GM23338 (cell line): ENCODE measurements around the gene KRAS. TPM values are rescaled to one million over a fixed set of nuclear protein-coding genes. Genes with fewer than 3 reads are reported as not detected.

Experiments used
- ATAC-seq: fragments of 200-7000 bp; cut with Tn5 transposase; 3 replicates; pipeline ENCODE4 v1.9.1; 2020
- DNase-seq: peaks from one replicate; pipeline ENCODE4 v3.0.0-alpha.2; 2015; ENCODE audit warnings: low spot score
- H2AFZ ChIP-seq: fragments of 200-600 bp; sonication (generic); 2 replicates; pipeline ENCODE4 v1.8.0; 2016; ENCODE audit warnings: antibody characterized with exemption, mild to moderate bottlenecking, moderate library complexity
- H3F3A ChIP-seq: fragments of 200-600 bp; sonication (generic); replicated peaks from 2 replicates; pipeline ENCODE4 v1.8.0; 2017; ENCODE audit warnings: antibody characterized with exemption, mixed run types, low read depth
- H3K27ac ChIP-seq: fragments of 200-600 bp; sonication (generic); 2 replicates; pipeline ENCODE4 v1.6.1; 2016; ENCODE audit warnings: low read depth
- H3K27me3 ChIP-seq: fragments of 200-600 bp; sonication (generic); 2 replicates; pipeline ENCODE4 v1.8.0; 2016; ENCODE audit warnings: mild to moderate bottlenecking, mixed run types, moderate library complexity; ENCODE audit not compliant: insufficient read depth
- H3K36me3 ChIP-seq: fragments of 200-600 bp; sonication (generic); 2 replicates; pipeline ENCODE4 v1.8.0; 2016; ENCODE audit warnings: mild to moderate bottlenecking; ENCODE audit not compliant: insufficient read depth
- H3K4me1 ChIP-seq: fragments of 200-600 bp; sonication (generic); 2 replicates; pipeline ENCODE4 v1.8.0; 2016; ENCODE audit warnings: mild to moderate bottlenecking, moderate library complexity; ENCODE audit not compliant: insufficient read depth
- H3K4me2 ChIP-seq: fragments of 200-600 bp; sonication (generic); 2 replicates; pipeline ENCODE4 v1.7.1; 2017; ENCODE audit warnings: mixed run types
- H3K4me3 ChIP-seq: fragments of 200-600 bp; sonication (generic); 2 replicates; pipeline ENCODE4 v1.6.1; 2016; ENCODE audit warnings: mixed run types
- H3K79me2 ChIP-seq: fragments of 200-600 bp; sonication (generic); replicated peaks from 2 replicates; pipeline ENCODE4 v1.8.0; 2017; ENCODE audit warnings: mild to moderate bottlenecking; ENCODE audit not compliant: insufficient read depth
- H3K9me2 ChIP-seq: fragments of 200-600 bp; sonication (generic); 2 replicates; pipeline ENCODE4 v1.8.0; 2017; ENCODE audit not compliant: insufficient read depth
- H4K20me1 ChIP-seq: fragments of 200-600 bp; sonication (generic); replicated peaks from 2 replicates; pipeline ENCODE4 v1.8.0; 2017; ENCODE audit warnings: mild to moderate bottlenecking; ENCODE audit not compliant: insufficient read depth
- H3K27ac Mint-ChIP-seq: 2 replicates; pipeline ENCODE4 v1.8.0; 2020; ENCODE audit warnings: inconsistent platforms, mild to moderate bottlenecking, moderate library complexity, mixed read lengths
- H3K27me3 Mint-ChIP-seq: 3 replicates; pipeline ENCODE4 v1.8.0; 2022; ENCODE audit warnings: low read depth, mild to moderate bottlenecking, moderate library complexity, mixed read lengths, inconsistent platforms; ENCODE audit not compliant: insufficient read depth, poor library complexity
- H3K36me3 Mint-ChIP-seq: 3 replicates; pipeline ENCODE4 v1.8.0; 2021; ENCODE audit warnings: low read depth, mild to moderate bottlenecking, inconsistent platforms, moderate library complexity, mixed read lengths
- H3K4me1 Mint-ChIP-seq: 3 replicates; pipeline ENCODE4 v1.8.0; 2020; ENCODE audit warnings: mild to moderate bottlenecking, inconsistent platforms, mixed read lengths
- H3K4me3 Mint-ChIP-seq: 3 replicates; pipeline ENCODE4 v1.8.0; 2021; ENCODE audit warnings: moderate library complexity, mild to moderate bottlenecking, inconsistent platforms, mixed read lengths
- H3K9me3 Mint-ChIP-seq: 3 replicates; pipeline ENCODE4 v1.8.0; 2020; ENCODE audit warnings: moderate library complexity, mild to moderate bottlenecking, inconsistent platforms, mixed read lengths
- CREB1 ChIP-seq: fragments of 250-450 bp; sonication (Bioruptor Pico); IDR thresholded peaks from 2 replicates; pipeline ENCODE4 v1.5.0; 2020; ENCODE audit warnings: low read depth, mild to moderate bottlenecking, moderate library complexity
- EZH2 ChIP-seq: fragments of 200-600 bp; sonication (generic); IDR thresholded peaks from one replicate; pipeline ENCODE4 v1.8.0; 2017; ENCODE audit warnings: antibody characterized with exemption, mild to moderate bottlenecking, low read depth; ENCODE audit not compliant: unreplicated experiment
- JUNB ChIP-seq: IDR thresholded peaks from one replicate; pipeline ENCODE4 v1.6.1; 2016; ENCODE audit warnings: antibody characterized with exemption; ENCODE audit not compliant: unreplicated experiment
- NANOG ChIP-seq: IDR thresholded peaks from 2 replicates; pipeline ENCODE4 v1.6.1; 2016; ENCODE audit warnings: antibody characterized with exemption, borderline replicate concordance
- POLR2AphosphoS5 ChIP-seq: IDR thresholded peaks from 2 replicates; pipeline ENCODE4 v1.6.1; 2016; ENCODE audit warnings: antibody characterized with exemption, low read depth
- STAT1 ChIP-seq: IDR thresholded peaks from one replicate; pipeline ENCODE4 v1.6.1; 2016; ENCODE audit warnings: antibody characterized with exemption; ENCODE audit not compliant: unreplicated experiment
- ZNF114 ChIP-seq: fragments of 250-450 bp; sonication (Bioruptor Pico); IDR thresholded peaks from 2 replicates; pipeline ENCODE4 v1.5.0; 2020; ENCODE audit warnings: mild to moderate bottlenecking, moderate library complexity
- polyA plus RNA-seq: library from polyadenylated mRNA; unstranded; fragments of >200 nt; fragmentation: Nextera tagmentation; extraction: Ambion mirVana; gene quantifications from 2 replicates; pipeline ENCODE4 v1.2.1, GENCODE V29; 2016
- total RNA-seq: library from RNA; depleted of rRNA; stranded (reverse); fragments of >200 nt; shearing (Covaris generic); gene quantifications from 2 replicates; pipeline ENCODE4 v1.2.3, GENCODE V29; 2014
- TF ChIP-seq, protein P1 (sequence below), 2 experiments: fragments of 200-600 bp in 1 of 2; sonication (generic) in 1 of 2; conservative IDR thresholded peaks; 2 replicates each; pipeline versions ENCODE4 v1.5.1 to v1.6.1; 2016 to 2017; ENCODE audit warnings: antibody characterized with exemption in 2 of 2, low read depth in 2 of 2, mild to moderate bottlenecking in 2 of 2, moderate library complexity in 1 of 2
- TF ChIP-seq, protein P2 (sequence below): IDR thresholded peaks from 2 replicates; pipeline ENCODE4 v1.6.1; 2016; ENCODE audit warnings: antibody characterized with exemption
- TF ChIP-seq, protein P3 (sequence below): fragments of 250-450 bp; sonication (Bioruptor Pico); IDR thresholded peaks from 2 replicates; pipeline ENCODE4 v1.5.0; 2020; ENCODE audit warnings: mild to moderate bottlenecking, moderate library complexity
- TF ChIP-seq, protein P4 (sequence below): IDR thresholded peaks from one replicate; pipeline ENCODE4 v1.6.1; 2018; ENCODE audit warnings: antibody characterized with exemption; ENCODE audit not compliant: unreplicated experiment

Gene KRAS
- total and polyA plus RNA-seq, 2 experiments from 2014 or later, result 54.7 to 131 TPM

- TF ChIP-seq, protein P1, sequence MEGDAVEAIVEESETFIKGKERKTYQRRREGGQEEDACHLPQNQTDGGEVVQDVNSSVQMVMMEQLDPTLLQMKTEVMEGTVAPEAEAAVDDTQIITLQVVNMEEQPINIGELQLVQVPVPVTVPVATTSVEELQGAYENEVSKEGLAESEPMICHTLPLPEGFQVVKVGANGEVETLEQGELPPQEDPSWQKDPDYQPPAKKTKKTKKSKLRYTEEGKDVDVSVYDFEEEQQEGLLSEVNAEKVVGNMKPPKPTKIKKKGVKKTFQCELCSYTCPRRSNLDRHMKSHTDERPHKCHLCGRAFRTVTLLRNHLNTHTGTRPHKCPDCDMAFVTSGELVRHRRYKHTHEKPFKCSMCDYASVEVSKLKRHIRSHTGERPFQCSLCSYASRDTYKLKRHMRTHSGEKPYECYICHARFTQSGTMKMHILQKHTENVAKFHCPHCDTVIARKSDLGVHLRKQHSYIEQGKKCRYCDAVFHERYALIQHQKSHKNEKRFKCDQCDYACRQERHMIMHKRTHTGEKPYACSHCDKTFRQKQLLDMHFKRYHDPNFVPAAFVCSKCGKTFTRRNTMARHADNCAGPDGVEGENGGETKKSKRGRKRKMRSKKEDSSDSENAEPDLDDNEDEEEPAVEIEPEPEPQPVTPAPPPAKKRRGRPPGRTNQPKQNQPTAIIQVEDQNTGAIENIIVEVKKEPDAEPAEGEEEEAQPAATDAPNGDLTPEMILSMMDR (conservative IDR thresholded peaks at IDR 0.05; ENCODE audit: low read depth in 2 of 2), result no peak
- TF ChIP-seq EZH2 (no peak), STAT1 (no peak), ZNF114 (CRISPR knock-in tag) (no peak), NANOG (no peak), CREB1 (CRISPR knock-in tag) (no peak), POLR2AphosphoS5 (no peak)
- TF ChIP-seq, protein P2, sequence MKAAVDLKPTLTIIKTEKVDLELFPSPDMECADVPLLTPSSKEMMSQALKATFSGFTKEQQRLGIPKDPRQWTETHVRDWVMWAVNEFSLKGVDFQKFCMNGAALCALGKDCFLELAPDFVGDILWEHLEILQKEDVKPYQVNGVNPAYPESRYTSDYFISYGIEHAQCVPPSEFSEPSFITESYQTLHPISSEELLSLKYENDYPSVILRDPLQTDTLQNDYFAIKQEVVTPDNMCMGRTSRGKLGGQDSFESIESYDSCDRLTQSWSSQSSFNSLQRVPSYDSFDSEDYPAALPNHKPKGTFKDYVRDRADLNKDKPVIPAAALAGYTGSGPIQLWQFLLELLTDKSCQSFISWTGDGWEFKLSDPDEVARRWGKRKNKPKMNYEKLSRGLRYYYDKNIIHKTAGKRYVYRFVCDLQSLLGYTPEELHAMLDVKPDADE, result no peak
These were observed 20.9 kb upstream of the KRAS start (continued) for GRCh38 chr12:25271486-25272098.

DNA sequence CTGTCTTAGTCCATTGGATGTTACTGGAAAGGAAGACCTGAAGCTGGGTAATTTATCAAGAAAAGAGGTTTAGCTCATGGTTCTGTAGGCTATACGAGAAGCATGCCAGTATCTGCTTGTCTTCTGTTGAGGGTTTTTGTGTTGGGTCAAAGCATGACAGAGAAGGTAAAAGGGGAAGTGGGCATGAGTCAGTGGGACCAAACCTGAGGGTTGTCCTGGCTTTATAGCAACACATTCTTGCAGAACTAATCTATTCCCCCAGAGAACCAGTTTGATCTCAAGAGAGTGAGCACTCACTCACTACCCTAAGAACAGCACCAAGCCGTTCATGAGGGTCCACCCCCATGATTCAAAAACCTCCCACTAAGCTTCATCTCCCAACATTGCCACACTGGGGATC lies 19.0 kb upstream of the KRAS start:
- Mint-ChIP-seq H3K27me3 (peaks cover 2% of the 10 kb centered on the region), H3K27ac (no peak overlapping the region), H3K9me3 (no peaks in the 10 kb centered on the region), H3K4me1 (peaks cover 10% of the 10 kb centered on the region), H3K36me3 (no peaks in the 10 kb centered on the region), H3K4me3 (no peak overlapping the region)
- no peaks in the 10 kb centered on the region for H3K79me2 ChIP-seq
- H3K4me1 ChIP-seq, result peaks cover 4% of the 10 kb centered on the region
- DNase-seq (no peak), ATAC-seq (no peak)
- no peak overlapping the region for H3K4me3 ChIP-seq
- no peaks in the 10 kb centered on the region for H3K36me3 ChIP-seq
- no peaks in the 10 kb centered on the region for H3F3A ChIP-seq
- H4K20me1 ChIP-seq, result no peaks in the 10 kb centered on the region
- H3K9me2 ChIP-seq, result no peaks in the 10 kb centered on the region
- no peak overlapping the region for H2AFZ ChIP-seq
- no peak overlapping the region for H3K27ac ChIP-seq
- no peaks in the 10 kb centered on the region for H3K27me3 ChIP-seq
- H3K4me2 ChIP-seq, result no peak overlapping the region
- TF ChIP-seq CREB1 (CRISPR knock-in tag), result no peak
- TF ChIP-seq EZH2, result no peak
- TF ChIP-seq, protein P3, sequence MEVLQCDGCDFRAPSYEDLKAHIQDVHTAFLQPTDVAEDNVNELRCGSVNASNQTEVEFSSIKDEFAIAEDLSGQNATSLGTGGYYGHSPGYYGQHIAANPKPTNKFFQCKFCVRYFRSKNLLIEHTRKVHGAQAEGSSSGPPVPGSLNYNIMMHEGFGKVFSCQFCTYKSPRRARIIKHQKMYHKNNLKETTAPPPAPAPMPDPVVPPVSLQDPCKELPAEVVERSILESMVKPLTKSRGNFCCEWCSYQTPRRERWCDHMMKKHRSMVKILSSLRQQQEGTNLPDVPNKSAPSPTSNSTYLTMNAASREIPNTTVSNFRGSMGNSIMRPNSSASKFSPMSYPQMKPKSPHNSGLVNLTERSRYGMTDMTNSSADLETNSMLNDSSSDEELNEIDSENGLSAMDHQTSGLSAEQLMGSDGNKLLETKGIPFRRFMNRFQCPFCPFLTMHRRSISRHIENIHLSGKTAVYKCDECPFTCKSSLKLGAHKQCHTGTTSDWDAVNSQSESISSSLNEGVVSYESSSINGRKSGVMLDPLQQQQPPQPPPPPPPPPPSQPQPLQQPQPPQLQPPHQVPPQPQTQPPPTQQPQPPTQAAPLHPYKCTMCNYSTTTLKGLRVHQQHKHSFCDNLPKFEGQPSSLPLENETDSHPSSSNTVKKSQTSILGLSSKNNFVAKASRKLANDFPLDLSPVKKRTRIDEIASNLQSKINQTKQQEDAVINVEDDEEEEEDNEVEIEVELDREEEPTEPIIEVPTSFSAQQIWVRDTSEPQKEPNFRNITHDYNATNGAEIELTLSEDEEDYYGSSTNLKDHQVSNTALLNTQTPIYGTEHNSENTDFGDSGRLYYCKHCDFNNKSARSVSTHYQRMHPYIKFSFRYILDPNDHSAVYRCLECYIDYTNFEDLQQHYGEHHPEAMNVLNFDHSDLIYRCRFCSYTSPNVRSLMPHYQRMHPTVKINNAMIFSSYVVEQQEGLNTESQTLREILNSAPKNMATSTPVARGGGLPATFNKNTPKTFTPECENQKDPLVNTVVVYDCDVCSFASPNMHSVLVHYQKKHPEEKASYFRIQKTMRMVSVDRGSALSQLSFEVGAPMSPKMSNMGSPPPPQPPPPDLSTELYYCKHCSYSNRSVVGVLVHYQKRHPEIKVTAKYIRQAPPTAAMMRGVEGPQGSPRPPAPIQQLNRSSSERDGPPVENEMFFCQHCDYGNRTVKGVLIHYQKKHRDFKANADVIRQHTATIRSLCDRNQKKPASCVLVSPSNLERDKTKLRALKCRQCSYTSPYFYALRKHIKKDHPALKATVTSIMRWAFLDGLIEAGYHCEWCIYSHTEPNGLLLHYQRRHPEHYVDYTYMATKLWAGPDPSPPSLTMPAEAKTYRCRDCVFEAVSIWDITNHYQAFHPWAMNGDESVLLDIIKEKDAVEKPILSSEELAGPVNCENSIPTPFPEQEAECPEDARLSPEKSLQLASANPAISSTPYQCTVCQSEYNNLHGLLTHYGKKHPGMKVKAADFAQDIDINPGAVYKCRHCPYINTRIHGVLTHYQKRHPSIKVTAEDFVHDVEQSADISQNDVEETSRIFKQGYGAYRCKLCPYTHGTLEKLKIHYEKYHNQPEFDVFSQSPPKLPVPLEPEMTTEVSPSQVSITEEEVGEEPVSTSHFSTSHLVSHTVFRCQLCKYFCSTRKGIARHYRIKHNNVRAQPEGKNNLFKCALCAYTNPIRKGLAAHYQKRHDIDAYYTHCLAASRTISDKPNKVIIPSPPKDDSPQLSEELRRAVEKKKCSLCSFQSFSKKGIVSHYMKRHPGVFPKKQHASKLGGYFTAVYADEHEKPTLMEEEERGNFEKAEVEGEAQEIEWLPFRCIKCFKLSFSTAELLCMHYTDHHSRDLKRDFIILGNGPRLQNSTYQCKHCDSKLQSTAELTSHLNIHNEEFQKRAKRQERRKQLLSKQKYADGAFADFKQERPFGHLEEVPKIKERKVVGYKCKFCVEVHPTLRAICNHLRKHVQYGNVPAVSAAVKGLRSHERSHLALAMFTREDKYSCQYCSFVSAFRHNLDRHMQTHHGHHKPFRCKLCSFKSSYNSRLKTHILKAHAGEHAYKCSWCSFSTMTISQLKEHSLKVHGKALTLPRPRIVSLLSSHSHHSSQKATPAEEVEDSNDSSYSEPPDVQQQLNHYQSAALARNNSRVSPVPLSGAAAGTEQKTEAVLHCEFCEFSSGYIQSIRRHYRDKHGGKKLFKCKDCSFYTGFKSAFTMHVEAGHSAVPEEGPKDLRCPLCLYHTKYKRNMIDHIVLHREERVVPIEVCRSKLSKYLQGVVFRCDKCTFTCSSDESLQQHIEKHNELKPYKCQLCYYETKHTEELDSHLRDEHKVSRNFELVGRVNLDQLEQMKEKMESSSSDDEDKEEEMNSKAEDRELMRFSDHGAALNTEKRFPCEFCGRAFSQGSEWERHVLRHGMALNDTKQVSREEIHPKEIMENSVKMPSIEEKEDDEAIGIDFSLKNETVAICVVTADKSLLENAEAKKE (CRISPR knock-in tag), result no peak
- TF ChIP-seq, protein P4, sequence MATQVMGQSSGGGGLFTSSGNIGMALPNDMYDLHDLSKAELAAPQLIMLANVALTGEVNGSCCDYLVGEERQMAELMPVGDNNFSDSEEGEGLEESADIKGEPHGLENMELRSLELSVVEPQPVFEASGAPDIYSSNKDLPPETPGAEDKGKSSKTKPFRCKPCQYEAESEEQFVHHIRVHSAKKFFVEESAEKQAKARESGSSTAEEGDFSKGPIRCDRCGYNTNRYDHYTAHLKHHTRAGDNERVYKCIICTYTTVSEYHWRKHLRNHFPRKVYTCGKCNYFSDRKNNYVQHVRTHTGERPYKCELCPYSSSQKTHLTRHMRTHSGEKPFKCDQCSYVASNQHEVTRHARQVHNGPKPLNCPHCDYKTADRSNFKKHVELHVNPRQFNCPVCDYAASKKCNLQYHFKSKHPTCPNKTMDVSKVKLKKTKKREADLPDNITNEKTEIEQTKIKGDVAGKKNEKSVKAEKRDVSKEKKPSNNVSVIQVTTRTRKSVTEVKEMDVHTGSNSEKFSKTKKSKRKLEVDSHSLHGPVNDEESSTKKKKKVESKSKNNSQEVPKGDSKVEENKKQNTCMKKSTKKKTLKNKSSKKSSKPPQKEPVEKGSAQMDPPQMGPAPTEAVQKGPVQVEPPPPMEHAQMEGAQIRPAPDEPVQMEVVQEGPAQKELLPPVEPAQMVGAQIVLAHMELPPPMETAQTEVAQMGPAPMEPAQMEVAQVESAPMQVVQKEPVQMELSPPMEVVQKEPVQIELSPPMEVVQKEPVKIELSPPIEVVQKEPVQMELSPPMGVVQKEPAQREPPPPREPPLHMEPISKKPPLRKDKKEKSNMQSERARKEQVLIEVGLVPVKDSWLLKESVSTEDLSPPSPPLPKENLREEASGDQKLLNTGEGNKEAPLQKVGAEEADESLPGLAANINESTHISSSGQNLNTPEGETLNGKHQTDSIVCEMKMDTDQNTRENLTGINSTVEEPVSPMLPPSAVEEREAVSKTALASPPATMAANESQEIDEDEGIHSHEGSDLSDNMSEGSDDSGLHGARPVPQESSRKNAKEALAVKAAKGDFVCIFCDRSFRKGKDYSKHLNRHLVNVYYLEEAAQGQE, result no peak
- no peak for TF ChIP-seq JUNB
- no peak for TF ChIP-seq POLR2AphosphoS5
- TF ChIP-seq, protein P2, result no peak
